Activated naive CD8-positive, alpha-beta T cell treated with anti-CD3 and anti-CD28 coated beads, Interleukin-2, amount 10 ng/mL, durations not matched to agents 7 days and 5 days (primary cell): Measurements from ENCODE around the gene ABCA4. TPM values are rescaled to one million over a fixed set of nuclear protein-coding genes. Genes with fewer than 3 reads are reported as not detected.

Source experiments
- ATAC-seq: fragments of 150-1000 bp; cut with Tn5 transposase; one replicate; pipeline ENCODE4 v1.10.0; 2021; ENCODE audit warnings: low read depth, moderate library complexity
- POLR2A ChIA-PET: fragments of 350-600 bp; sonication (Branson Sonifier 250); formaldehyde crosslinking; loops from one replicate; lab custom pipeline; 2021; ENCODE audit warnings: antibody characterized with exemption; lab: Charles Lee
- DNase-seq: peaks from one replicate; pipeline ENCODE4 v3.0.0; 2021
- H3K27ac Mint-ChIP-seq: one replicate; pipeline ENCODE4 v1.8.0; 2022; ENCODE audit warnings: mild to moderate bottlenecking, mixed read lengths
- H3K27me3 Mint-ChIP-seq: one replicate; pipeline ENCODE4 v1.8.0; 2022; ENCODE audit warnings: mild to moderate bottlenecking, moderate library complexity, mixed read lengths
- H3K36me3 Mint-ChIP-seq: one replicate; pipeline ENCODE4 v1.8.0; 2021; ENCODE audit warnings: mild to moderate bottlenecking, mixed read lengths
- H3K4me1 Mint-ChIP-seq: one replicate; pipeline ENCODE4 v1.8.0; 2021; ENCODE audit warnings: mixed read lengths
- H3K4me3 Mint-ChIP-seq: one replicate; pipeline ENCODE4 v1.8.0; 2022; ENCODE audit warnings: mild to moderate bottlenecking, moderate library complexity, mixed read lengths
- H3K9me3 Mint-ChIP-seq: one replicate; pipeline ENCODE4 v1.8.0; 2021; ENCODE audit warnings: mixed read lengths
- total RNA-seq, 2 experiments: library from RNA; stranded (reverse); gene quantifications; one replicate each; pipeline ENCODE4 v1.2.3, GENCODE V29; 2021

The ABCA4 gene
- total RNA-seq, 2 experiments from 2014 or later = not detected

GRCh38 chr1:94060720-94061119, 60.2 kb downstream of the ABCA4 start:
- no peaks in the 10 kb centered on the region for H3K9me3 Mint-ChIP-seq
- ATAC-seq (no peak), DNase-seq (no peak)
- H3K27me3 Mint-ChIP-seq = peaks cover 23% of the 10 kb centered on the region
- POLR2A ChIA-PET = no interaction called here
- no peaks in the 10 kb centered on the region for H3K36me3 Mint-ChIP-seq
- H3K4me1 Mint-ChIP-seq = peaks cover 3% of the 10 kb centered on the region
- H3K4me3 Mint-ChIP-seq = no peak overlapping the region
- no peak overlapping the region for H3K27ac Mint-ChIP-seq

GRCh38 chr1:94058766-94059165, 62.2 kb downstream of the ABCA4 start:
- DNase-seq (no peak), ATAC-seq (no peak)
- H3K4me1 Mint-ChIP-seq = peaks cover 3% of the 10 kb centered on the region
- POLR2A ChIA-PET = no interaction called here
- no peak overlapping the region for H3K4me3 Mint-ChIP-seq
- peaks cover 35% of the 10 kb centered on the region for H3K27me3 Mint-ChIP-seq
- no peaks in the 10 kb centered on the region for H3K36me3 Mint-ChIP-seq
- H3K27ac Mint-ChIP-seq = no peak overlapping the region
- H3K9me3 Mint-ChIP-seq = no peaks in the 10 kb centered on the region

GRCh38 chr1:94056996-94057395, 64.0 kb downstream of the ABCA4 start:
- DNase-seq (no peak), ATAC-seq (no peak)
- Mint-ChIP-seq H3K9me3 (no peaks in the 10 kb centered on the region), H3K27ac (no peak overlapping the region), H3K36me3 (no peaks in the 10 kb centered on the region), H3K4me1 (no peaks in the 10 kb centered on the region), H3K27me3 (peaks cover 32% of the 10 kb centered on the region), H3K4me3 (no peak overlapping the region)
- POLR2A ChIA-PET = no interaction called here

GRCh38 chr1:94056171-94056570, 64.8 kb downstream of the ABCA4 start:
- H3K36me3 Mint-ChIP-seq = no peaks in the 10 kb centered on the region
- no peaks in the 10 kb centered on the region for H3K4me1 Mint-ChIP-seq
- H3K4me3 Mint-ChIP-seq = no peak overlapping the region
- DNase-seq (no peak), ATAC-seq (no peak)
- peaks cover 32% of the 10 kb centered on the region for H3K27me3 Mint-ChIP-seq
- no peaks in the 10 kb centered on the region for H3K9me3 Mint-ChIP-seq
- POLR2A ChIA-PET = no interaction called here
- no peak overlapping the region for H3K27ac Mint-ChIP-seq

- Mint-ChIP-seq H3K27me3 (peaks cover 37% of the 10 kb centered on the region), H3K27ac (no peak overlapping the region), H3K4me1 (no peaks in the 10 kb centered on the region), H3K4me3 (no peak overlapping the region), H3K36me3 (no peaks in the 10 kb centered on the region), H3K9me3 (no peaks in the 10 kb centered on the region)
- POLR2A ChIA-PET = no interaction called here
- no peak for ATAC-seq
- DNase-seq = no peak
These were observed 65.4 kb downstream of the ABCA4 start for GRCh38 chr1:94055459-94056122.

GRCh38 chr1:94050675-94051074, 70.3 kb downstream of the ABCA4 start:
- DNase-seq (no peak), ATAC-seq (no peak)
- Mint-ChIP-seq H3K9me3 (no peaks in the 10 kb centered on the region), H3K4me3 (no peak overlapping the region), H3K27ac (no peak overlapping the region), H3K4me1 (peaks cover 2% of the 10 kb centered on the region), H3K27me3 (peaks cover 21% of the 10 kb centered on the region), H3K36me3 (no peaks in the 10 kb centered on the region)
- POLR2A ChIA-PET = no interaction called here

- Mint-ChIP-seq H3K4me3 (no peak overlapping the region), H3K4me1 (peaks cover 4% of the 10 kb centered on the region), H3K9me3 (no peaks in the 10 kb centered on the region), H3K36me3 (no peaks in the 10 kb centered on the region), H3K27ac (no peak overlapping the region), H3K27me3 (peaks cover 21% of the 10 kb centered on the region)
- DNase-seq (no peak), ATAC-seq (no peak)
- POLR2A ChIA-PET = no interaction called here
These were observed 70.7 kb downstream of the ABCA4 start for GRCh38 chr1:94050254-94050653.

GRCh38 chr1:94049791-94050190, 71.2 kb downstream of the ABCA4 start:
- no peak for DNase-seq
- Mint-ChIP-seq H3K36me3 (no peaks in the 10 kb centered on the region), H3K27ac (no peak overlapping the region), H3K4me3 (no peak overlapping the region), H3K9me3 (no peaks in the 10 kb centered on the region), H3K27me3 (peaks cover 18% of the 10 kb centered on the region), H3K4me1 (peaks cover 4% of the 10 kb centered on the region)
- POLR2A ChIA-PET = no interaction called here
- no peak for ATAC-seq

- DNase-seq (no peak), ATAC-seq (no peak)
- H3K36me3 Mint-ChIP-seq = no peaks in the 10 kb centered on the region
- H3K4me3 Mint-ChIP-seq = no peak overlapping the region
- no peaks in the 10 kb centered on the region for H3K9me3 Mint-ChIP-seq
- POLR2A ChIA-PET = no interaction called here
- peaks cover 4% of the 10 kb centered on the region for H3K4me1 Mint-ChIP-seq
- H3K27ac Mint-ChIP-seq = no peak overlapping the region
- H3K27me3 Mint-ChIP-seq = peaks cover 10% of the 10 kb centered on the region
These were observed 72.4 kb downstream of the ABCA4 start for GRCh38 chr1:94048413-94049164.

- no peak overlapping the region for H3K27ac Mint-ChIP-seq
- H3K4me1 Mint-ChIP-seq = peaks cover 4% of the 10 kb centered on the region
- ATAC-seq (no peak), DNase-seq (no peak)
- H3K27me3 Mint-ChIP-seq = peaks cover 8% of the 10 kb centered on the region
- H3K9me3 Mint-ChIP-seq = no peaks in the 10 kb centered on the region
- no peaks in the 10 kb centered on the region for H3K36me3 Mint-ChIP-seq
- H3K4me3 Mint-ChIP-seq = no peak overlapping the region
- POLR2A ChIA-PET = no interaction called here
These were observed 73.0 kb downstream of the ABCA4 start for GRCh38 chr1:94047949-94048348.

- H3K4me3 Mint-ChIP-seq = peak overlapping the region; percentile 51
- no peaks in the 10 kb centered on the region for H3K36me3 Mint-ChIP-seq
- peak; percentile 58 for ATAC-seq
- peaks cover 4% of the 10 kb centered on the region for H3K27me3 Mint-ChIP-seq
- no peaks in the 10 kb centered on the region for H3K9me3 Mint-ChIP-seq
- H3K27ac Mint-ChIP-seq = no peak overlapping the region
- H3K4me1 Mint-ChIP-seq = peaks cover 4% of the 10 kb centered on the region
- POLR2A ChIA-PET = no interaction called here
- DNase-seq = peak; percentile 61
These were observed 75.4 kb downstream of the ABCA4 start for GRCh38 chr1:94045465-94046056.

- H3K4me1 Mint-ChIP-seq = peaks cover 4% of the 10 kb centered on the region
- no peak for DNase-seq
- no peak for ATAC-seq
- POLR2A ChIA-PET = no interaction called here
- H3K27me3 Mint-ChIP-seq = peaks cover 4% of the 10 kb centered on the region
- no peak overlapping the region for H3K27ac Mint-ChIP-seq
- no peaks in the 10 kb centered on the region for H3K9me3 Mint-ChIP-seq
- H3K36me3 Mint-ChIP-seq = no peaks in the 10 kb centered on the region
- no peak overlapping the region for H3K4me3 Mint-ChIP-seq
These were observed 76.1 kb downstream of the ABCA4 start for GRCh38 chr1:94044891-94045290.

GRCh38 chr1:94044290-94044790, 76.6 kb downstream of the ABCA4 start:
- POLR2A ChIA-PET = no interaction called here

More at GRCh38 chr1:94044290-94044790, 76.6 kb downstream of the ABCA4 start:
- Mint-ChIP-seq H3K27ac (no peak overlapping the region), H3K36me3 (no peaks in the 10 kb centered on the region), H3K4me3 (no peak overlapping the region), H3K4me1 (peaks cover 4% of the 10 kb centered on the region), H3K9me3 (no peaks in the 10 kb centered on the region), H3K27me3 (peaks cover 6% of the 10 kb centered on the region)
- no peak for DNase-seq
- no peak for ATAC-seq
